Superior temporal gyrus (tissue), 1 donor: ENCODE measurements around the gene SNRPD2.
A peak's percentile ranks its signal among the peaks of the same experiment; 100 is the strongest.

ENCODE experiments used
- DNase-seq: peaks from one replicate; pipeline ENCODE4 v3.0.0-alpha.2; 2016; ENCODE audit errors: extremely low spot score

Gene SNRPD2

GRCh38 chr19:45657520-45658167 lies 34.1 kb downstream of the SNRPD2 start:
- no peak for DNase-seq

- DNase-seq = no peak
Measured at GRCh38 chr19:45655073-45655472, 36.7 kb downstream of the SNRPD2 start.

- DNase-seq = no peak
Measured at GRCh38 chr19:45653634-45654033, 38.1 kb downstream of the SNRPD2 start.

GRCh38 chr19:45650722-45651121 lies 41.0 kb downstream of the SNRPD2 start:
- DNase-seq = no peak

- DNase-seq = no peak
Measured at GRCh38 chr19:45646345-45646698, 45.4 kb downstream of the SNRPD2 start.

GRCh38 chr19:45645631-45646344 lies 46.0 kb downstream of the SNRPD2 start:
- peak; percentile 99 for DNase-seq

GRCh38 chr19:45645068-45645630 lies 46.6 kb downstream of the SNRPD2 start:
- DNase-seq = peak; percentile 10

- peak; percentile 68 for DNase-seq
Measured at GRCh38 chr19:45643927-45644771, 47.6 kb downstream of the SNRPD2 start.

GRCh38 chr19:45643024-45643926 lies 48.5 kb downstream of the SNRPD2 start:
- DNase-seq = peak; percentile 94

GRCh38 chr19:45641274-45642105 lies 50.3 kb downstream of the SNRPD2 start:
- DNase-seq = no peak

- DNase-seq = no peak
Measured at GRCh38 chr19:45640849-45641273, 50.9 kb downstream of the SNRPD2 start.

GRCh38 chr19:45638930-45639729 lies 52.6 kb downstream of the SNRPD2 start, which contains the start of gene EML2:
TSS of gene EML2 (minus strand) at chr19:45639397. CDS start at chr19:45639376, 21 bp downstream.
- no peak for DNase-seq

GRCh38 chr19:45637890-45638667 lies 53.7 kb downstream of the SNRPD2 start:
- DNase-seq = no peak
